SK-N-MC (cell line): ENCODE data around the gene C7orf33.
"Not testable (repeated sequence)": the region's sequence is repeated elsewhere in the genome, so short reads cannot be mapped to it uniquely, and the experiment has no call there.

Source experiments
- DNase-seq: peaks from one replicate; pipeline ENCODE4 v3.0.0-alpha.2; 2011; ENCODE audit warnings: low read depth, low spot score
- H3K27ac ChIP-seq: fragments of 200-600 bp; sonication (generic); 2 replicates; pipeline ENCODE4 v1.5.1; 2016; ENCODE audit warnings: mixed run types
- H3K36me3 ChIP-seq: fragments of 200-600 bp; sonication (generic); 2 replicates; pipeline ENCODE4 v1.6.1; 2017; ENCODE audit warnings: antibody characterized with exemption, low read length, mixed read lengths; ENCODE audit not compliant: insufficient read depth
- H3K4me3 ChIP-seq: fragments of 200-600 bp; sonication (generic); 2 replicates; pipeline ENCODE4 v1.5.1; 2016
- H3K9ac ChIP-seq: fragments of 200-600 bp; sonication (generic); 2 replicates; pipeline ENCODE4 v1.8.0; 2017; ENCODE audit warnings: mixed run types, mixed read lengths; ENCODE audit not compliant: insufficient read length
- H3K9me3 ChIP-seq: fragments of 200-600 bp; sonication (generic); 2 replicates; pipeline ENCODE4 v1.6.1; 2017; ENCODE audit warnings: low read depth, mild to moderate bottlenecking, antibody characterized with exemption, low read length, moderate library complexity, mixed read lengths
- EZH2 ChIP-seq: fragments of 200-600 bp; sonication (generic); IDR thresholded peaks from one replicate; pipeline ENCODE4 v1.6.1; 2017; ENCODE audit warnings: antibody characterized with exemption
- FOXP2 ChIP-seq: optimal IDR thresholded peaks from 2 replicates; pipeline ENCODE3; 2011; ENCODE audit warnings: mild to moderate bottlenecking, moderate library complexity; ENCODE audit not compliant: insufficient read depth; ENCODE audit errors: extremely low read length, control extremely low read depth
- POLR2AphosphoS5 ChIP-seq: IDR thresholded peaks from 2 replicates; pipeline ENCODE4 v1.6.1; 2012; ENCODE audit warnings: mild to moderate bottlenecking, low read depth, low read length, borderline replicate concordance

Gene C7orf33

DNA sequence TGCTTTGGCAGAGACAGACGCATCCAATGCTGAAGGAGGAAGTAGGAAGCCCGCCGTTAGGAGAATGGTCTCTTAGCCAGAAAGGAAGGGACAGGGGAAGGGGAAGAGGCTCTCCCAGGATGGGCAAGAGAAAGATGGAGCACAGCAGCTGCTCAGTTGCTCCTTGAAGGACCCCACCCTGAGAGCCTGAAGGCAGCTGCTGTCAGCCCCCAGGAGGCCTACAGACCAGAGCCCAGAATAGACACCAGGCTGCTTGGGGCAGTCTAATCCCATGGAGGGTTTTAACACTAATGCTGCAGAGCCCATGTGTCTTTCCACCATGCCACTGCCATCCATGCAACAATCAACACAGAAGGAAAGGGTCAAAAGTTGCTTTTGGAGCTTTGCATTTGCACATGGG, 3.5 kb upstream of the C7orf33 start:
- no peak for DNase-seq
- TF ChIP-seq FOXP2: no peak
- TF ChIP-seq EZH2: no peak
- TF ChIP-seq POLR2AphosphoS5: no peak
- H3K9me3 ChIP-seq: no peaks in the 10 kb centered on the region
- H3K9ac ChIP-seq: no peak overlapping the region
- H3K36me3 ChIP-seq: no peaks in the 10 kb centered on the region
- no peak overlapping the region for H3K27ac ChIP-seq
- H3K4me3 ChIP-seq: no peak overlapping the region

DNA sequence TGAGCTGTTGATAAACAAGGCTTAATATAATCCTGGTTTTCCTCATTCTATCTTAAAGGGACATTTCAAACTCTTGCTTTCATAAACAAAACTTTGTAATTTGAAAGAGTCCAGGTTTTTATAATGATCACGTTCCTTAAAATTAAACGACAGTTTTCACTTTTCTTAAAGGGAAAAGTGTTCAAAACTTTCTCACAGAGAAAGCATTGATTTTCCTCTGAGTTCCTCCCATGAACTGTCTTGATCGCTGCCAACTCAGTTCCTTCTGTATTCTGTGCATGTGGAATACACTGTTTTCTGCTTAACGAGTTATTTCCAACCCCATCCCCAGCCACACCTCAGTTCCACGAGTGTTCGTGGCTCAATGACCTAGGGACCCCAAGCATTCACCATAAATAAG, 2.4 kb upstream of the C7orf33 start:
- H3K27ac ChIP-seq: no peak overlapping the region
- H3K4me3 ChIP-seq: no peak overlapping the region
- TF ChIP-seq EZH2: no peak
- no peak for TF ChIP-seq POLR2AphosphoS5
- no peak for TF ChIP-seq FOXP2
- H3K9ac ChIP-seq: no peak overlapping the region
- H3K9me3 ChIP-seq: no peaks in the 10 kb centered on the region
- DNase-seq: no peak
- H3K36me3 ChIP-seq: no peaks in the 10 kb centered on the region

DNA sequence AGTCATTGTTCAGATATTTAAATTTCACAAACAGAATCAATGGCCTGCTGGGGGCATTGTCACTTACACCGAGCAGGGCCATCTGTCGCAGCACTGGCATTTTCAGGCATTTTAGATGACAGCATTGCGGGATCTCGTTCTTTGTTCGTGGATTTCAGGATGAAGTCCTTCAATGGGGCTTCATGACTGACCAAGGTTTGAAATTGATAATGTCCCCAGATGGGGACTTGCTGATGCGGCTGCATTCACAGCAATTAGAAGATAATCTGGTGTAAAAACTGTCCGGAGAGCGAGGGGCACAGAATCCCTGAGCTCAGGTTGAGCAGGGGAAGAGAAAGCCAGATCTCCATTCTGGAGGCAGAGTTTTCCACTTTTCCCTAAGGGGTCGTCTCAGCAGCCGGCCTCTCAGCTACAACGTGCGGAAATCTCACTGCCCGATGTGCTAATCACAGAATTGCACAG, 1.9 kb upstream of the C7orf33 start:
- TF ChIP-seq FOXP2 (no peak), POLR2AphosphoS5 (no peak), EZH2 (no peak)
- no peaks in the 10 kb centered on the region for H3K9me3 ChIP-seq
- DNase-seq: no peak
- H3K9ac ChIP-seq: no peak overlapping the region
- no peak overlapping the region for H3K4me3 ChIP-seq
- H3K27ac ChIP-seq: no peak overlapping the region
- no peaks in the 10 kb centered on the region for H3K36me3 ChIP-seq

DNA sequence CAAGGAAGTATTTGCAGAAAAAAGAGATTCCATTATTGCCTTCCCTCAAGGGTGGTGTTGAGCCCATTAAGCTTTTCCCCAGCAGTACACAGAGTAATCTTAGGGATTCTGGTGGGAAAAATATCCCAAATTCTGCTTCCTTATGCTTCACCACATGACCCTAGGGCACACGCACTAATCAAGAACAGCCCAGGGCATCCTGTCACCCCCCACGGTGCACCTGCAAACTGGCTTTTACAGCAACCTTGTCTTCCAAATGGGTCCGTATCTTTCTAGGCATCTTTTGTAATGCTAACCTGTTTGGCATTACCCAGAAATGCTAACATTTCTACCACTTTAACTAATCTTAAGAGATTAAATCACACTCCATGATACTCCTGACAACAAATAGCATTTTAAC, 926 bp upstream of the C7orf33 start:
- no peak for DNase-seq
- Histone ChIP-seq H3K9me3 (no peaks in the 10 kb centered on the region), H3K36me3 (no peaks in the 10 kb centered on the region), H3K4me3 (no peak overlapping the region), H3K27ac (no peak overlapping the region), H3K9ac (no peak overlapping the region)
- TF ChIP-seq POLR2AphosphoS5 (no peak), EZH2 (no peak), FOXP2 (no peak)

DNA sequence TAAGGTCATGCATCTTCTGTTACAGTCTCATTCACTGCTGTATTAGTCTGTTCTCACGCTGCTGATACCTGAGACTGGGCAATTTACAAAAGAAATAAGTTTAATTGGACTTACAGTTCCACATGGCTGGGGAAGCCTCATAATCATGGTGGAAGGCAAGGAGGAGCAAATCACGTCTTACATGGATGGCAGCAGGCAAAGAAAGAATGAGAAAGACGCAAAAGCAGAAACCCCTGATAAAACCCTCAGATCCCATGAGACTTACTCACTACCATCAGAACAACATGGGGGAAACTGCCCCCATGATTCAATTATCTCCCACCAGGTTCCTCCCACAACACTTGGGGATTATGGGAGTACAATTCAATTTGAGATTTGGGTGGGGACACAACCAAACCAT, 5.8 kb downstream of the C7orf33 start:
- not testable (repeated sequence) for H3K9me3 ChIP-seq, H3K4me3 ChIP-seq, H3K36me3 ChIP-seq, H3K27ac ChIP-seq, DNase-seq, H3K9ac ChIP-seq

DNA sequence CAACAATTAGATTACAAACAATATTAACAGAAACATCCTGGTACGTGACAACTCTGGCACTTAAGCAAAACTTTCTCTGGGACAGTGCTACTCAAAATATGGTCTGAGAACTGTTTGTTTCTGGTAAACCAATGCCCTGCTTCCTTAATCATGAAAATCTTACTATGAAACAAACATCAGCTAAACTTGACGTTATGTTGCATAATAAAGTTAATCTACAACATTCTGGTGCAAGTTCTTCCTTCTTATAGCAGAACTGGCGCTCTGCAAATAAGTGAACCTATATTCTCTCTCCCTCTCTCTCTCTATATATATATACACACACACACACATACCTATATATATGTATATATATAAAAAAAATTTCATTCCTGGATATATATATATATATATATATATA, 7.8 kb downstream of the C7orf33 start:
- DNase-seq: no peak
- TF ChIP-seq FOXP2: no peak
- TF ChIP-seq POLR2AphosphoS5: no peak
- TF ChIP-seq EZH2: no peak
- no peak overlapping the region for H3K9ac ChIP-seq
- no peak overlapping the region for H3K4me3 ChIP-seq
- no peak overlapping the region for H3K27ac ChIP-seq
- H3K36me3 ChIP-seq: no peaks in the 10 kb centered on the region
- H3K9me3 ChIP-seq: no peaks in the 10 kb centered on the region

DNA sequence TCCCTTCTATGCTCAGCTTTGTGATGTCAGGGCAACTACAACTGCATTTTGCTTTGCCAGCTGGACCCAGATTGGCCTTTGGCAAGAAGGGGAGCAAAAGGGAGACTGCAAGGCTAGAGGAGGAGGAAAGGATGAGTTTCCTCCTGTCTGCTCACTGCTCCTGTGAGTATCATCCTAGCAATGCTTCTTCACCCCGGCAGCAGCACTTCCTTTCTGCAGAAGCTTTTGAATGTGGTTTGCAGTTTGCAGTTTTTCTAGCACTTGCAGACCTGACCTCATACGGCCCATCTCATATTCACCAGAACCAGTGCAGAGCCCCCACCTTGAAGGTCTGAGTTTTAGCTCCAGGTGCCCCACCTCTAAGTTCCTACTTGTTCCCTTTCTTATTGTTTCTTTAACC, 14.8 kb downstream of the C7orf33 start:
- Histone ChIP-seq H3K9ac (no peak overlapping the region), H3K9me3 (no peaks in the 10 kb centered on the region), H3K27ac (no peak overlapping the region), H3K36me3 (no peaks in the 10 kb centered on the region), H3K4me3 (no peak overlapping the region)
- no peak for TF ChIP-seq EZH2
- TF ChIP-seq POLR2AphosphoS5: no peak
- no peak for TF ChIP-seq FOXP2
- DNase-seq: no peak

DNA sequence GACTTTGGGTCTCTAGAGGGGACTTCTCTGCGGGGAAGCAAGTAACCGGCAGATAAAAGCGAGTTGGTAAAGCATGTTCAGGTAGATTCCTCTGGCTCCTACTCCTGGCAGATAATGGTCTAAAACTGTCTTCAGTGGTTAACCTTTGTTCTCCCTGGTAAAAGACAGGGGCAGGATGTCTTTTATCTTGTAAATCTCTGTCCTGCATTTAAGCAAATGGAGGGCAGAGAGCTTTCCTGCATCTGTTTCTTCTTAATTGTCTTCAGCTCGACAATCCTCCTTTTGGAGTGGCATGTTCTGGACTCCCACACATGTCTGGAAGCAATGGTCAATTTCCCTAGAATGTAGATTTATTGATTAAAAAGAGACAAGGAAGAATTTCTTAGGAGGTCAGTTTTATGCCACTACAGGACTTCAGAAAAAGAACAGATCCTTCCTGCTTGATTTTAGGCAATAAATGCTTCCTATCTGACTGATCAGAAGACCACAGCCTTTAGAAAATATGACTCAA, 16.6 kb downstream of the C7orf33 start:
- TF ChIP-seq POLR2AphosphoS5: no peak
- no peak for TF ChIP-seq FOXP2
- TF ChIP-seq EZH2: no peak
- no peak for DNase-seq
- H3K9me3 ChIP-seq: no peaks in the 10 kb centered on the region
- no peak overlapping the region for H3K9ac ChIP-seq
- no peaks in the 10 kb centered on the region for H3K36me3 ChIP-seq
- H3K4me3 ChIP-seq: no peak overlapping the region
- no peak overlapping the region for H3K27ac ChIP-seq

DNA sequence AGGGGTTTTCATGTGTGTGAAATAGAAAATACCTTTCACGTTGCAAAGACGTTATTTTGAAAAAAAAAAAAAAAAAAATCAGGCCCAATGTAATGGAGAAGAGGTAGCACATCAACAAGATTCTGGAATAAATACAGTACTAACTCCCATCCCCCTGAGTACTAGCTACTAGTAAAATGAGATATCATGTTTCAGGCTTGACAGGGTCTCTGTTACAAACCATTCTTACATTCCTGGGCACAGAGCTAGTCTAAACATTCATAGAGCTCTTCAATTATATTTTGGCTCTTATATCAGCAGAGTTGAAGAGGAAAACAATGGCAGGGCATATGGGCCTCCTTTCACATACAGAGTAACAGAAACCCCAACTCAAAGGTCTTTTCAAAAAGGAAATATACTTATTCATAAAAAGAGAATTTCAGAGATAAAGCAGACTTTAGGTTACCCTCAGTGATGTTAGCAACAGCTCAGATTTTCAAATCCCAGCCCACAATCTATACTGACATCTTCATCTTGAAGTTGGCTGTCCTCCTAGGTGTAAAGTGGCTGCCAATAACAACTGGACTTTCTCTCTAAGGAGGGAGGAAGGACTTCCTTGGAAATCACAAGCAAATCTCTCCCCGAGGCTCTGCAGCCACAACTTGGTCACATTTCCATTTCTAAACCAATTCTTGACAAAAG, 18.6 kb downstream of the C7orf33 start:
- H3K9ac ChIP-seq: no peak overlapping the region
- TF ChIP-seq FOXP2 (no peak), POLR2AphosphoS5 (no peak), EZH2 (no peak)

More for the DNA sequence above, 18.6 kb downstream of the C7orf33 start:
- no peak overlapping the region for H3K27ac ChIP-seq
- no peak for DNase-seq
- H3K9me3 ChIP-seq: no peaks in the 10 kb centered on the region
- no peak overlapping the region for H3K4me3 ChIP-seq
- H3K36me3 ChIP-seq: no peaks in the 10 kb centered on the region
